Measurements from ENCODE around the gene RAB28.

Gene RAB28

GRCh38 chr4:13364653-13365052, 119.5 kb downstream of the RAB28 start:
- no peaks in the 10 kb centered on the region for H3K36me3 ChIP-seq (replicated peaks; ENCODE audit: low read depth, low read length)
- H3K4me1 ChIP-seq (ENCODE audit: low read length) = no peaks in the 10 kb centered on the region
- no peaks in the 10 kb centered on the region for H4K20me1 ChIP-seq (ENCODE audit: insufficient read depth, low read length)
- H3K9me3 ChIP-seq (ENCODE audit: insufficient read depth, low read length) = no peaks in the 10 kb centered on the region
- no peak overlapping the region for H3K27ac ChIP-seq (ENCODE audit: low read length)
- no peaks in the 10 kb centered on the region for H3K79me2 ChIP-seq (ENCODE audit: low read length)
- H3K4me3 ChIP-seq (ENCODE audit: low read length) = no peak overlapping the region
- H3K9ac ChIP-seq (ENCODE audit: low read length) = no peak overlapping the region
- H3K27me3 ChIP-seq (ENCODE audit: low read depth, low read length) = no peaks in the 10 kb centered on the region
- TF ChIP-seq CTCF (IDR thresholded peaks at IDR 0.05; ENCODE audit: low read depth, low read length) = no peak
- no peak for TF ChIP-seq EZH2phosphoT487 (IDR thresholded peaks at IDR 0.05; ENCODE audit: low read depth)
- no peak overlapping the region for H2AFZ ChIP-seq (ENCODE audit: low read depth, low read length)
- no peak overlapping the region for H3K4me2 ChIP-seq (ENCODE audit: low read length)

GRCh38 chr4:13364172-13364571, 120.0 kb downstream of the RAB28 start:
- H3K4me3 ChIP-seq (ENCODE audit: low read length) = no peak overlapping the region

GRCh38 chr4:13359809-13360208, 124.3 kb downstream of the RAB28 start:
- Histone ChIP-seq H3K36me3 (replicated peaks; ENCODE audit: low read depth, low read length) (peaks cover 3% of the 10 kb centered on the region), H3K4me1 (ENCODE audit: low read length) (no peaks in the 10 kb centered on the region), H3K27me3 (ENCODE audit: low read depth, low read length) (no peaks in the 10 kb centered on the region), H3K9ac (ENCODE audit: low read length) (no peak overlapping the region), H3K79me2 (ENCODE audit: low read length) (no peaks in the 10 kb centered on the region), H3K9me3 (ENCODE audit: insufficient read depth, low read length) (no peaks in the 10 kb centered on the region), H3K4me3 (ENCODE audit: low read length) (no peak overlapping the region), H3K27ac (ENCODE audit: low read length) (no peak overlapping the region), H3K4me2 (ENCODE audit: low read length) (no peak overlapping the region), H4K20me1 (ENCODE audit: insufficient read depth, low read length) (no peaks in the 10 kb centered on the region), H2AFZ (ENCODE audit: low read depth, low read length) (no peak overlapping the region)
- no peak for TF ChIP-seq CTCF (IDR thresholded peaks at IDR 0.05; ENCODE audit: low read depth, low read length)
- TF ChIP-seq EZH2phosphoT487 (IDR thresholded peaks at IDR 0.05; ENCODE audit: low read depth) = no peak

More at GRCh38 chr4:13364172-13364571, 120.0 kb downstream of the RAB28 start:
- H4K20me1 ChIP-seq (ENCODE audit: insufficient read depth, low read length) = no peaks in the 10 kb centered on the region
- no peaks in the 10 kb centered on the region for H3K27me3 ChIP-seq (ENCODE audit: low read depth, low read length)
- no peak overlapping the region for H3K27ac ChIP-seq (ENCODE audit: low read length)
- H3K4me2 ChIP-seq (ENCODE audit: low read length) = no peak overlapping the region
- no peak overlapping the region for H3K9ac ChIP-seq (ENCODE audit: low read length)
- H3K4me1 ChIP-seq (ENCODE audit: low read length) = no peaks in the 10 kb centered on the region
- no peaks in the 10 kb centered on the region for H3K36me3 ChIP-seq (replicated peaks; ENCODE audit: low read depth, low read length)
- no peak overlapping the region for H2AFZ ChIP-seq (ENCODE audit: low read depth, low read length)
- no peaks in the 10 kb centered on the region for H3K79me2 ChIP-seq (ENCODE audit: low read length)
- no peaks in the 10 kb centered on the region for H3K9me3 ChIP-seq (ENCODE audit: insufficient read depth, low read length)
- no peak for TF ChIP-seq EZH2phosphoT487 (IDR thresholded peaks at IDR 0.05; ENCODE audit: low read depth)
- no peak for TF ChIP-seq CTCF (IDR thresholded peaks at IDR 0.05; ENCODE audit: low read depth, low read length)

GRCh38 chr4:13355111-13355880, 128.8 kb downstream of the RAB28 start:
- Histone ChIP-seq H3K79me2 (ENCODE audit: low read length) (no peaks in the 10 kb centered on the region), H3K4me1 (ENCODE audit: low read length) (no peaks in the 10 kb centered on the region), H4K20me1 (ENCODE audit: insufficient read depth, low read length) (no peaks in the 10 kb centered on the region), H3K4me2 (ENCODE audit: low read length) (no peak overlapping the region), H3K27me3 (ENCODE audit: low read depth, low read length) (no peaks in the 10 kb centered on the region), H3K27ac (ENCODE audit: low read length) (no peak overlapping the region), H3K4me3 (ENCODE audit: low read length) (no peak overlapping the region), H2AFZ (ENCODE audit: low read depth, low read length) (no peak overlapping the region), H3K36me3 (replicated peaks; ENCODE audit: low read depth, low read length) (peaks cover 3% of the 10 kb centered on the region), H3K9ac (ENCODE audit: low read length) (no peak overlapping the region), H3K9me3 (ENCODE audit: insufficient read depth, low read length) (no peaks in the 10 kb centered on the region)
- TF ChIP-seq CTCF (IDR thresholded peaks at IDR 0.05; ENCODE audit: low read depth, low read length) (no peak), EZH2phosphoT487 (IDR thresholded peaks at IDR 0.05; ENCODE audit: low read depth) (no peak)
